OCI-LY3 (cell line): ENCODE results near the gene AGPAT3.

Experiments
- H2AFZ ChIP-seq: fragments of 200-600, 300-600 bp; shearing (Covaris generic); 2 replicates; pipeline ENCODE4 v1.6.0; 2014; ENCODE audit warnings: antibody characterized with exemption, low read depth, low read length
- H3K27ac ChIP-seq: fragments of 200-600, 300-600 bp; sonication (generic); 2 replicates; pipeline ENCODE4 v1.5.1; 2014; ENCODE audit warnings: mild to moderate bottlenecking, low read length, moderate library complexity, mixed read lengths
- H3K27me3 ChIP-seq: fragments of 200-600, 300-600 bp; sonication (generic); 2 replicates; pipeline ENCODE4 v1.6.1; 2014; ENCODE audit warnings: low read depth, low read length, mixed read lengths
- H3K36me3 ChIP-seq: fragments of 200-600, 300-600 bp; sonication (generic); replicated peaks from 2 replicates; pipeline ENCODE3; 2014; ENCODE audit warnings: low read depth, low read length, mixed read lengths
- H3K4me1 ChIP-seq: fragments of 300-600, 200-600 bp; sonication (generic); 2 replicates; pipeline ENCODE4 v1.6.1; 2014; ENCODE audit warnings: low read length, mixed read lengths
- H3K4me2 ChIP-seq: fragments of 200-600, 300-600 bp; sonication (generic); 2 replicates; pipeline ENCODE4 v1.6.1; 2014; ENCODE audit warnings: low read length, mixed read lengths
- H3K4me3 ChIP-seq: fragments of 300-600, 200-600 bp; sonication (generic); 2 replicates; pipeline ENCODE4 v1.5.1; 2014; ENCODE audit warnings: antibody characterized with exemption, mild to moderate bottlenecking, low read length, moderate library complexity
- H3K79me2 ChIP-seq: fragments of 300-600, 200-600 bp; shearing (Covaris generic); 2 replicates; pipeline ENCODE4 v1.6.1; 2014; ENCODE audit warnings: mild to moderate bottlenecking, low read length, mixed read lengths
- H3K9ac ChIP-seq: fragments of 300-600, 200-600 bp; shearing (Covaris generic); 2 replicates; pipeline ENCODE4 v1.6.0; 2014; ENCODE audit warnings: mild to moderate bottlenecking, low read length, moderate library complexity
- H3K9me3 ChIP-seq: fragments of 200-600, 300-600 bp; shearing (Covaris generic); 2 replicates; pipeline ENCODE4 v1.6.1; 2014; ENCODE audit warnings: low read length, mixed read lengths; ENCODE audit not compliant: insufficient read depth
- H4K20me1 ChIP-seq: fragments of 200-600, 300-600 bp; sonication (generic); 2 replicates; pipeline ENCODE4 v1.6.1; 2016; ENCODE audit warnings: low read length, mixed read lengths; ENCODE audit not compliant: insufficient read depth
- CTCF ChIP-seq: fragments of 200-600, 300-600 bp; sonication (generic); IDR thresholded peaks from 2 replicates; pipeline ENCODE4 v1.5.1; 2014; ENCODE audit warnings: antibody characterized with exemption, low read length, low read depth
- EZH2phosphoT487 ChIP-seq: fragments of 200-600 bp; shearing (Covaris generic); IDR thresholded peaks from 2 replicates; pipeline ENCODE4 v1.6.1; 2018; ENCODE audit warnings: antibody characterized with exemption, mixed run types, low read depth

AGPAT3 gene

GRCh38 chr21:44035244-44035643 lies 170.2 kb downstream of the AGPAT3 start:
- Histone ChIP-seq H3K9me3 (no peaks in the 10 kb centered on the region), H2AFZ (no peak overlapping the region), H3K4me2 (no peak overlapping the region), H3K27me3 (no peaks in the 10 kb centered on the region), H3K4me3 (no peak overlapping the region), H3K9ac (no peak overlapping the region), H3K4me1 (no peaks in the 10 kb centered on the region), H3K79me2 (peaks cover 17% of the 10 kb centered on the region), H3K27ac (no peak overlapping the region), H4K20me1 (peaks cover 8% of the 10 kb centered on the region; the same call in 1 of the 2 replicates), H3K36me3 (peaks cover 21% of the 10 kb centered on the region)
- TF ChIP-seq CTCF = no peak
- no peak for TF ChIP-seq EZH2phosphoT487
